Hepatocyte (in vitro differentiated cells): ENCODE results near the gene ARHGAP26. TPM values are rescaled to one million over a fixed set of nuclear protein-coding genes. Genes with fewer than 3 reads are reported as not detected.

Experiments
- DNase-seq: peaks from one replicate; pipeline ENCODE4 v3.0.0-alpha.2; 2016; ENCODE audit warnings: low spot score
- H2AFZ ChIP-seq: fragments of 200-600 bp; sonication (generic); 2 replicates; pipeline ENCODE4 v1.6.0; 2016; ENCODE audit warnings: antibody characterized with exemption, mild to moderate bottlenecking
- H3K27ac ChIP-seq: fragments of 200-600 bp; sonication (generic); 2 replicates; pipeline ENCODE4 v1.5.1; 2016; ENCODE audit warnings: mild to moderate bottlenecking
- H3K27me3 ChIP-seq: fragments of 200-600 bp; sonication (generic); 2 replicates; pipeline ENCODE4 v1.6.1; 2016
- H3K36me3 ChIP-seq: fragments of 200-600 bp; sonication (generic); replicated peaks from 2 replicates; pipeline ENCODE4 v1.5.1; 2016; ENCODE audit warnings: low read depth; ENCODE audit not compliant: insufficient read depth
- H3K4me1 ChIP-seq: fragments of 200-600 bp; sonication (generic); 2 replicates; pipeline ENCODE4 v1.5.1; 2016; ENCODE audit warnings: mild to moderate bottlenecking, moderate library complexity; ENCODE audit not compliant: insufficient read depth
- H3K4me2 ChIP-seq: fragments of 200-600 bp; sonication (generic); 2 replicates; pipeline ENCODE4 v1.6.0; 2016
- H3K4me3 ChIP-seq: fragments of 200-600 bp; sonication (generic); 2 replicates; pipeline ENCODE4 v1.5.1; 2016; ENCODE audit warnings: mild to moderate bottlenecking
- H3K79me2 ChIP-seq: fragments of 200-600 bp; sonication (generic); 2 replicates; pipeline ENCODE4 v1.6.0; 2017; ENCODE audit warnings: mild to moderate bottlenecking
- H3K9me2 ChIP-seq: fragments of 200-600 bp; sonication (generic); replicated peaks from 2 replicates; pipeline ENCODE4 v1.6.0; 2017; ENCODE audit warnings: mild to moderate bottlenecking; ENCODE audit not compliant: insufficient read depth
- H3K9me3 ChIP-seq: fragments of 200-600 bp; sonication (generic); 2 replicates; pipeline ENCODE4 v1.5.1; 2016; ENCODE audit warnings: low read depth, mild to moderate bottlenecking
- H4K20me1 ChIP-seq: fragments of 200-600 bp; sonication (generic); 2 replicates; pipeline ENCODE4 v1.6.0; 2016; ENCODE audit warnings: mild to moderate bottlenecking; ENCODE audit not compliant: insufficient read depth, poor library complexity, severe bottlenecking
- EZH2 ChIP-seq: fragments of 200-600 bp; sonication (generic); IDR thresholded peaks from 2 replicates; pipeline ENCODE4 v1.6.1; 2016; ENCODE audit warnings: antibody characterized with exemption, mild to moderate bottlenecking, borderline replicate concordance
- EZH2phosphoT487 ChIP-seq: fragments of 200-600 bp; sonication (generic); IDR thresholded peaks from one replicate; pipeline ENCODE4 v1.6.1; 2018; ENCODE audit warnings: antibody characterized with exemption, mild to moderate bottlenecking, low read depth, moderate library complexity; ENCODE audit not compliant: unreplicated experiment, severe bottlenecking
- WGBS: methylation state at CpG from one replicate; pipeline ENCODE4 v1.1.6; 2016; ENCODE audit warnings: low lambda C conversion rate; ENCODE audit errors: missing lambda C conversion rate; 5-methylcytosine and 5-hydroxymethylcytosine counted together
- polyA plus RNA-seq: library from polyadenylated mRNA; unstranded; fragments of >200 nt; fragmentation: Nextera tagmentation; extraction: Ambion mirVana; gene quantifications from 2 replicates; pipeline ENCODE4 v1.2.1, GENCODE V29; 2016
- total RNA-seq: library from RNA; depleted of rRNA; stranded (reverse); fragments of >200 nt; gene quantifications from 2 replicates; pipeline ENCODE4 v1.2.3, GENCODE V29; 2014
- TF ChIP-seq, protein P1 (sequence below): fragments of 200-600 bp; sonication (generic); IDR thresholded peaks from 2 replicates; pipeline ENCODE4 v1.5.1; 2016; ENCODE audit warnings: antibody characterized with exemption, mild to moderate bottlenecking; ENCODE audit not compliant: poor library complexity

ARHGAP26 gene
- total and polyA plus RNA-seq, 2 experiments from 2014 or later: 16.5 to 19.8 TPM

DNA sequence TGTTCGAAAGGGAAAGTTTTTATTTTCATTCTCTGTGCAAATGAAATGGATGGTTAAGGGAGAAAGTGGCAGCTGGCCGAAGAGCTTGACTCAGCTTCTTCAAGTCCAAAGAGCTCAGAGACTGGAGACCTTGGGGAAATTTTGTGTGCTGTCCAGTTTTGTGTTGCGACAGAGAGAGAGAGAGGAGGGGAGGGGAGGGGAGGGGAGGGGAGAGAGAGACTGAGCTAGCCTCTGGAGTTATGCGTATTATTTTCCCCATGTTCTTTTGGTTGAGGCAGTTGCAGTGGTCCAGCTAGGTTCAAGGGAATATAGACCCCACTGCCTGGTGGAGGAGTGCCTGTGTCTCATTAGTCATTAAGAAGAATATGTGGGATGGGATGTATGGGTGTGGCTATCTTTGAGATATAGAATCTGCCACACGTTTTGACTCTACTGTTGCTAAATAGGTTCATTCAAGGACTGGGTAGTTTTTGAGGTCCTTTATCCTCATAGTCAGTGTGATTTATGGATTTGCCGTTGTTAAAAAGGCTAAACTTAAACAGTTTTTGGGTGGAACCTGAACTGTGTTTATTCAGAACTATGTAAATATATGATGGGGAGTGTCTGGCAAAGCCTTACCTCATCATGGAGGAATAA, 69.7 kb downstream of the ARHGAP26 start:
- Histone ChIP-seq H3K27ac (no peak overlapping the region), H3K4me1 (peaks cover 16% of the 10 kb centered on the region)
- DNase-seq: no peak

DNA sequence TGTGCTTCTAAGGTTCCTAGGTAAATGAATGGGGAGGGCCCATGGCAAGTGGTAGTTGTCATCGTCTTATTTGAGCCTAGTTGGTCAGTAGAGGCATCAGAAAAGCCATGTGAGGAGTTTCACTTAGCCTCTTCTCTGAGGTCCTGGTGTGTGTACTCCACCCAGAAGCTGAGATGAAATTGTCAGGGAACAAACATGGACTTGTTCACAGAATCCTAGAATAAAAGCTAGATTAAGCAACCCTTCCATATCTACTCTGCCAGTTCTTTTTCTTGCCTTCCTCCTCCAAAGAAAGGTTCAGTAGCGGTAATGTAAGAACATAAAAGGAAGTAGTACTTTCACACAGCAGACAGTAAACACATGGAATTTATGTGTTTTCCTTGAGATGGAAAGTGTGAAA, 70.4 kb downstream of the ARHGAP26 start:
- Histone ChIP-seq H3K4me2 (no peak overlapping the region), H3K27ac (peak overlapping the region; percentile 14), H2AFZ (no peak overlapping the region), H3K9me3 (no peaks in the 10 kb centered on the region), H3K27me3 (no peaks in the 10 kb centered on the region), H3K4me1 (peaks cover 15% of the 10 kb centered on the region), H3K79me2 (peaks cover 49% of the 10 kb centered on the region), H4K20me1 (no peaks in the 10 kb centered on the region), H3K4me3 (no peak overlapping the region), H3K36me3 (no peaks in the 10 kb centered on the region), H3K9me2 (no peaks in the 10 kb centered on the region)
- DNase-seq: no peak
- 73% methylated on average over 2 of the region's 2 CpGs for WGBS
- TF ChIP-seq EZH2 (no peak), EZH2phosphoT487 (no peak)
- TF ChIP-seq, protein P1, sequence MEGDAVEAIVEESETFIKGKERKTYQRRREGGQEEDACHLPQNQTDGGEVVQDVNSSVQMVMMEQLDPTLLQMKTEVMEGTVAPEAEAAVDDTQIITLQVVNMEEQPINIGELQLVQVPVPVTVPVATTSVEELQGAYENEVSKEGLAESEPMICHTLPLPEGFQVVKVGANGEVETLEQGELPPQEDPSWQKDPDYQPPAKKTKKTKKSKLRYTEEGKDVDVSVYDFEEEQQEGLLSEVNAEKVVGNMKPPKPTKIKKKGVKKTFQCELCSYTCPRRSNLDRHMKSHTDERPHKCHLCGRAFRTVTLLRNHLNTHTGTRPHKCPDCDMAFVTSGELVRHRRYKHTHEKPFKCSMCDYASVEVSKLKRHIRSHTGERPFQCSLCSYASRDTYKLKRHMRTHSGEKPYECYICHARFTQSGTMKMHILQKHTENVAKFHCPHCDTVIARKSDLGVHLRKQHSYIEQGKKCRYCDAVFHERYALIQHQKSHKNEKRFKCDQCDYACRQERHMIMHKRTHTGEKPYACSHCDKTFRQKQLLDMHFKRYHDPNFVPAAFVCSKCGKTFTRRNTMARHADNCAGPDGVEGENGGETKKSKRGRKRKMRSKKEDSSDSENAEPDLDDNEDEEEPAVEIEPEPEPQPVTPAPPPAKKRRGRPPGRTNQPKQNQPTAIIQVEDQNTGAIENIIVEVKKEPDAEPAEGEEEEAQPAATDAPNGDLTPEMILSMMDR: no peak

More for the DNA sequence above, 69.7 kb downstream of the ARHGAP26 start:
- no peaks in the 10 kb centered on the region for H3K9me3 ChIP-seq
- no peak overlapping the region for H3K4me2 ChIP-seq
- no peaks in the 10 kb centered on the region for H4K20me1 ChIP-seq
- no peaks in the 10 kb centered on the region for H3K9me2 ChIP-seq
- peaks cover 54% of the 10 kb centered on the region for H3K79me2 ChIP-seq
- no peaks in the 10 kb centered on the region for H3K27me3 ChIP-seq
- 76% methylated on average over 6 of the region's 6 CpGs for WGBS
- no peak overlapping the region for H3K4me3 ChIP-seq
- no peak for TF ChIP-seq EZH2phosphoT487
- TF ChIP-seq EZH2: no peak
- TF ChIP-seq, protein P1: no peak
- no peaks in the 10 kb centered on the region for H3K36me3 ChIP-seq
- H2AFZ ChIP-seq: no peak overlapping the region

GRCh38 chr5:142841511-142842265, 71.5 kb downstream of the ARHGAP26 start:
- Histone ChIP-seq H3K4me2 (no peak overlapping the region), H3K4me3 (no peak overlapping the region), H4K20me1 (no peaks in the 10 kb centered on the region), H3K9me3 (no peaks in the 10 kb centered on the region), H3K4me1 (peaks cover 19% of the 10 kb centered on the region), H3K27me3 (no peaks in the 10 kb centered on the region), H3K9me2 (no peaks in the 10 kb centered on the region), H2AFZ (no peak overlapping the region), H3K79me2 (peaks cover 46% of the 10 kb centered on the region), H3K27ac (no peak overlapping the region), H3K36me3 (no peaks in the 10 kb centered on the region)
- DNase-seq: no peak
- 78% methylated on average over 6 of the region's 6 CpGs for WGBS
- TF ChIP-seq, protein P1: no peak
- TF ChIP-seq EZH2phosphoT487: no peak
- TF ChIP-seq EZH2: no peak
